ENCODE results near the gene CFAP410. TPM values are rescaled to one million over a fixed set of nuclear protein-coding genes. Genes with fewer than 3 reads are reported as not detected.

The CFAP410 gene
- 11.5 and 13.5 TPM in 2 replicates for total RNA-seq

GRCh38 chr21:44338971-44339910 lies at the start of gene CFAP410:
Gene CFAP410, minus strand, starts transcription at chr21:44339390. Its CDS starts 196 bp downstream, at chr21:44339194.

GRCh38 chr21:44353191-44353970 lies 14.2 kb upstream of the CFAP410 start, which contains the start of gene TRPM2:
Gene TRPM2, plus strand, starts transcription at chr21:44353621. Its CDS starts 80 bp downstream, at chr21:44353701.

GRCh38 chr21:44299458-44300261 lies 39.5 kb downstream of the CFAP410 start, which contains the start of gene PFKL:
Gene PFKL, plus strand, starts transcription at chr21:44300053. Its CDS starts 53 bp downstream, at chr21:44300106.

GRCh38 chr21:44285138-44285992 lies 53.8 kb downstream of the CFAP410 start, which contains the start of gene AIRE:
Gene AIRE, plus strand, starts transcription at chr21:44285876. Its CDS starts 131 bp downstream, at chr21:44286007.

Other genes starting within 250 kb of the CFAP410 start
- gene PWP2, start 232.0 kb downstream of the CFAP410 start, total RNA-seq: 4.8 and 8.2 TPM in 2 replicates
- gene GATD3, start 205.7 kb downstream of the CFAP410 start, total RNA-seq: 5.7 and 14.9 TPM in 2 replicates
- 0.40 TPM in 1 of 2 replicates, not detected in the other for gene ICOSLG, start 98.4 kb downstream of the CFAP410 start, total RNA-seq
- not detected in 2 replicates for gene DNMT3L, start 77.5 kb downstream of the CFAP410 start, total RNA-seq
- 0.08 TPM in 1 of 2 replicates, not detected in the other for gene AIRE, start 53.5 kb downstream of the CFAP410 start, total RNA-seq
- 113 and 148 TPM in 2 replicates for gene PFKL, start 39.3 kb downstream of the CFAP410 start, total RNA-seq
- gene TRPM2, start 14.2 kb upstream of the CFAP410 start, total RNA-seq: not detected in 2 replicates
- gene LRRC3, start 116.1 kb upstream of the CFAP410 start, total RNA-seq: 0.64 and 1.0 TPM in 2 replicates
- gene KRTAP10-1, start 200.8 kb upstream of the CFAP410 start, total RNA-seq: not detected in 2 replicates
- gene KRTAP10-2, start 212.1 kb upstream of the CFAP410 start, total RNA-seq: not detected in 2 replicates
- not detected in 2 replicates for gene KRTAP10-3, start 219.4 kb upstream of the CFAP410 start, total RNA-seq
- not detected in 2 replicates for gene KRTAP10-4, start 234.3 kb upstream of the CFAP410 start, total RNA-seq
- gene KRTAP10-5, start 241.2 kb upstream of the CFAP410 start, total RNA-seq: not detected in 2 replicates

Measured in epithelial cell of alveolus of lung (primary cell).